PFSK-1 (cell line): Measurements from ENCODE around the gene LGSN.

Experiments used
- FOXP2 ChIP-seq: optimal IDR thresholded peaks from 2 replicates; pipeline ENCODE3; 2011; ENCODE audit warnings: borderline replicate concordance, control low read depth, inconsistent platforms; ENCODE audit not compliant: insufficient read depth; ENCODE audit errors: extremely low read length, extremely low read depth
- POLR2AphosphoS5 ChIP-seq: IDR thresholded peaks from 2 replicates; pipeline ENCODE4 v1.6.1; 2012; ENCODE audit warnings: low read depth, mild to moderate bottlenecking, control low read depth, low read length, moderate library complexity
- REST ChIP-seq, 2 experiments: IDR thresholded peaks; 2 replicates each; pipeline versions ENCODE4 v1.6.1 to v1.8.0; 2011 to 2012; ENCODE audit warnings: low read depth in 2 of 2, low read length in 2 of 2, control low read depth in 1 of 2, inconsistent platforms in 1 of 2, mild to moderate bottlenecking in 1 of 2, moderate library complexity in 1 of 2; ENCODE audit not compliant: insufficient read depth in 1 of 2
- SIN3A ChIP-seq: IDR thresholded peaks from 2 replicates; pipeline ENCODE4 v1.6.1; 2012; ENCODE audit warnings: mild to moderate bottlenecking, low read length, moderate library complexity, borderline replicate concordance; ENCODE audit not compliant: insufficient read depth
- TAF1 ChIP-seq: IDR thresholded peaks from 2 replicates; pipeline ENCODE4 v1.6.1; 2012; ENCODE audit warnings: low read length, control low read depth, borderline replicate concordance; ENCODE audit not compliant: insufficient read depth

Gene LGSN

GRCh38 chr6:63346217-63346835 lies 26.5 kb upstream of the LGSN start:
- TF ChIP-seq TAF1 (no peak), FOXP2 (no peak), POLR2AphosphoS5 (no peak), SIN3A (no peak), REST (IDR thresholded peaks at IDR 0.05; ENCODE audit: insufficient read depth in 1 of 2, low read depth in 2 of 2, low read length in 2 of 2) (no peak)

- TF ChIP-seq POLR2AphosphoS5: no peak
- TF ChIP-seq REST (IDR thresholded peaks at IDR 0.05; ENCODE audit: insufficient read depth in 1 of 2, low read depth in 2 of 2, low read length in 2 of 2): no peak
- TF ChIP-seq SIN3A: no peak
- no peak for TF ChIP-seq FOXP2
- no peak for TF ChIP-seq TAF1
Observed at GRCh38 chr6:63340351-63340750, 20.6 kb upstream of the LGSN start.

GRCh38 chr6:63333440-63333839 lies 13.7 kb upstream of the LGSN start:
- TF ChIP-seq POLR2AphosphoS5: no peak
- no peak for TF ChIP-seq FOXP2
- TF ChIP-seq SIN3A: no peak
- TF ChIP-seq TAF1: no peak
- no peak for TF ChIP-seq REST (IDR thresholded peaks at IDR 0.05; ENCODE audit: insufficient read depth in 1 of 2, low read depth in 2 of 2, low read length in 2 of 2)

GRCh38 chr6:63322981-63323380 lies 3.2 kb upstream of the LGSN start:
- TF ChIP-seq FOXP2: no peak
- no peak for TF ChIP-seq POLR2AphosphoS5
- no peak for TF ChIP-seq REST (IDR thresholded peaks at IDR 0.05; ENCODE audit: insufficient read depth in 1 of 2, low read depth in 2 of 2, low read length in 2 of 2)
- TF ChIP-seq TAF1: no peak
- no peak for TF ChIP-seq SIN3A

GRCh38 chr6:63321821-63322220 lies 2.0 kb upstream of the LGSN start:
- TF ChIP-seq FOXP2 (no peak), REST (IDR thresholded peaks at IDR 0.05; ENCODE audit: insufficient read depth in 1 of 2, low read depth in 2 of 2, low read length in 2 of 2) (no peak), POLR2AphosphoS5 (no peak), TAF1 (no peak), SIN3A (no peak)
